GM10266 (cell line): ENCODE data around the gene S100B.

Source experiments
- DNase-seq: peaks from one replicate; pipeline ENCODE4 v3.0.0; 2012; ENCODE audit errors: extremely low spot score
- TF ChIP-seq, protein P1 (sequence below): IDR thresholded peaks from 2 replicates; pipeline ENCODE4 v1.5.1; 2012; ENCODE audit warnings: mild to moderate bottlenecking, low read depth; ENCODE audit not compliant: control insufficient read depth, insufficient read depth; ENCODE audit errors: missing control alignments

Gene S100B

GRCh38 chr21:46604975-46605766, at the start of gene S100B:
TSS of gene S100B (minus strand) at chr21:46605082. CDS start at chr21:46602415, 2,667 bp downstream.
- TF ChIP-seq, protein P1, sequence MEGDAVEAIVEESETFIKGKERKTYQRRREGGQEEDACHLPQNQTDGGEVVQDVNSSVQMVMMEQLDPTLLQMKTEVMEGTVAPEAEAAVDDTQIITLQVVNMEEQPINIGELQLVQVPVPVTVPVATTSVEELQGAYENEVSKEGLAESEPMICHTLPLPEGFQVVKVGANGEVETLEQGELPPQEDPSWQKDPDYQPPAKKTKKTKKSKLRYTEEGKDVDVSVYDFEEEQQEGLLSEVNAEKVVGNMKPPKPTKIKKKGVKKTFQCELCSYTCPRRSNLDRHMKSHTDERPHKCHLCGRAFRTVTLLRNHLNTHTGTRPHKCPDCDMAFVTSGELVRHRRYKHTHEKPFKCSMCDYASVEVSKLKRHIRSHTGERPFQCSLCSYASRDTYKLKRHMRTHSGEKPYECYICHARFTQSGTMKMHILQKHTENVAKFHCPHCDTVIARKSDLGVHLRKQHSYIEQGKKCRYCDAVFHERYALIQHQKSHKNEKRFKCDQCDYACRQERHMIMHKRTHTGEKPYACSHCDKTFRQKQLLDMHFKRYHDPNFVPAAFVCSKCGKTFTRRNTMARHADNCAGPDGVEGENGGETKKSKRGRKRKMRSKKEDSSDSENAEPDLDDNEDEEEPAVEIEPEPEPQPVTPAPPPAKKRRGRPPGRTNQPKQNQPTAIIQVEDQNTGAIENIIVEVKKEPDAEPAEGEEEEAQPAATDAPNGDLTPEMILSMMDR: no peak
- DNase-seq: no peak

GRCh38 chr21:46651121-46651520, 46.2 kb upstream of the S100B start:
- TF ChIP-seq, protein P1: no peak
- no peak for DNase-seq

DNA sequence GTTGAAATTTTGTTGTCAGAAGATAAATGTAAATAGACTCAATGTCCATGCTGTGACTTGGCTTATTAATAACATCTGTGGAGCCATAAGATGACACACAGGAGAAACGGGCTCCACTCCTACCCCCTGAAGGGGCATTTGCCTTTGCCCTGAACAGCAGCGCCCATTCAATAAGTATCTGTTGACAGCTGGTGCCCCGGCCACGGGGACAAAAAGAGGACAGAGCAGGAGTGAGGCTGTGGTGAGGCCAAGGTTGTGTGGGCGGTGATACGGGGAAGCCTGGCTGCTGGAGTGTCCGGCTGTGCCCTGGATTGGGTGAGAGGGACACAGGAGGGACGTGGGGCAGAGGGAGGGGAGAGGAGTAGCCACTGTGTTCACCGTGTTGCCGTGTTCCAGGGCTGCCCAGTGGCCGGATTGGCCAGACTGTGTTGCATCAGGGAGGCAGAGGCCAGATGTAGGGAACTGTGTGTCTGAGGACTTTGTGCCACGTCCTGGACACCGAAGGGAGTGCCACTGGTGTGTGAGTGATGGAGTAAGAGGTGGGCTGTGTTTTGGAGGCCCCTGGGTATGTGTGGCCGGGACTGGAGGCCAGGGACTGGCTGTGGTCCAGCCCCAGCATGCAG, 45.7 kb upstream of the S100B start:
- DNase-seq: no peak

GRCh38 chr21:46649356-46649755, 44.5 kb upstream of the S100B start:
- no peak for DNase-seq
- TF ChIP-seq, protein P1: no peak

More for the DNA sequence above, 45.7 kb upstream of the S100B start:
- TF ChIP-seq, protein P1: no peak

DNA sequence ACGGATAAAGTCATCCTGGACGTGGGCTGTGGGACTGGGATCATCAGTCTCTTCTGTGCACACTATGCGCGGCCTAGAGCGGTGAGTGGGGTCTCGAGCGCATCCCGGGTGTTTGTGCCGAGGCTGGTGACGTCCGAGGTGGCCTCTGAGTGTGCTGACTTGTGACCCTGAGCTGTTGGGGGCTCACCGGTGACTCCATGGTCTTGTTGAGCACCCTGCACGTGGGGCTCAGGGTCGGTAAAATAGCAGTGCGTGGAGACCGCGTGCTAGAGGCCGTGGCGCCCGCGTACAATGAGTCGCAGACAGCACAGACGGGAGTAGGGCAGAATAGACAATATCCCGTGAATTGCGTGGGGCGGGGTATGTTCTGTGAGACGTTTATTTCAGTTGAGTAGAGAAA, 43.7 kb upstream of the S100B start:
- TF ChIP-seq, protein P1: no peak
- DNase-seq: no peak

- DNase-seq: no peak
- TF ChIP-seq, protein P1: no peak
Measured at GRCh38 chr21:46646541-46647154, 41.8 kb upstream of the S100B start.
